GM23248 (cell line): Measurements from ENCODE around the gene SULF2.

Experiments
- EZH2 ChIP-seq: fragments of 200-600 bp; sonication (generic); IDR thresholded peaks from 2 replicates; pipeline ENCODE4 v1.6.1; 2018; ENCODE audit warnings: antibody characterized with exemption, mild to moderate bottlenecking; ENCODE audit not compliant: insufficient read depth, poor library complexity, severe bottlenecking
- EZH2phosphoT487 ChIP-seq: fragments of 200-600 bp; sonication (generic); IDR thresholded peaks from 2 replicates; pipeline ENCODE4 v1.6.1; 2018; ENCODE audit warnings: antibody characterized with exemption, moderate library complexity, mild to moderate bottlenecking, low read depth; ENCODE audit not compliant: insufficient read depth

DNA sequence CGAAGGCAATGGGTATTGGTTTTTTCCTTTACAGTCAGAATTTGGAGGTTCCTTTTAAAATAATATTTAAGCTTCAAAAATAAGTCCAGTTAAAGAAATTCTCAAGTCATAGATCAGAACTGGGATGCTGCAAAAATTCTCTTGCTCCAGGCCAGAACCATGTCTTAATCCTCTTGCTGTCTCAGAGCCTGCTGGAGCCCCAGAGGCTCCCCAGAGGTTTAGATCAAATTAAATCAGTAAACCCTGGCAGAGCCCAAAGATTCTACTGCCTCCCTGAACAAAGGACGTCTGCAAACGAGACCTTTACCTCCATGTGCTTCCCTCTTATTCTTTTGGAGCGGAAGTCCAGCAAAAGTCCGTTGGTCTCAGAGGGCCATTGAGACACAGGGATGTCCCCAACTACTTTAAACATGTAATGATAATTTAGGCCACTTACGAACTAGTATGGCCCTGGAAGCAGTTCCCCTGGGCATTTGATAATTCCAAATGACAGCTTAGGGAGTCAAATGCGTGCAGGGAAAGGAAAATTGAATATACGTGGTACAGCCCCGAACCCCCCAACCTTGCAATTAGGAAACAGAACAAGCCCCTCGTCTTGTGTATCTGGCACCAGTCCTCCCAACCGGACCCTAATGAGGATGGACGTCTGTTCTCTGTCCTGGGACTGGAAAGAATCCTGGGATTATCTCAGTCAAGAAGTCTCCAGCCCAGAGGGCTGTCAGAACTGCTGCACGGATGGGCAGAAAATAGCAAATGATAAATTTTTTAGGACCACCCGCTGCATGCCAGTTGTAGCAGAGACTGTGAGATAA lies 31.5 kb downstream of the SULF2 start:
- TF ChIP-seq EZH2phosphoT487 (no peak), EZH2 (no peak)
